Choroid plexus epithelial cell (primary cell): ENCODE data around the gene MARCHF4.
A peak's percentile ranks its signal among the peaks of the same experiment; 100 is the strongest.

Source experiments
- DNase-seq: peaks from one replicate; pipeline ENCODE4 v3.0.0-alpha.2; 2010; ENCODE audit warnings: low read depth
- H3K4me3 ChIP-seq: 2 replicates; pipeline ENCODE4 v1.5.1; 2011; ENCODE audit warnings: low read depth, mild to moderate bottlenecking, control low read depth, low read length, moderate library complexity
- TF ChIP-seq, protein P1 (sequence below): conservative IDR thresholded peaks from 2 replicates; pipeline ENCODE4 v1.5.1; 2011; ENCODE audit warnings: low read depth, mild to moderate bottlenecking, control low read depth, inconsistent platforms, low read length, moderate library complexity

The MARCHF4 gene

DNA sequence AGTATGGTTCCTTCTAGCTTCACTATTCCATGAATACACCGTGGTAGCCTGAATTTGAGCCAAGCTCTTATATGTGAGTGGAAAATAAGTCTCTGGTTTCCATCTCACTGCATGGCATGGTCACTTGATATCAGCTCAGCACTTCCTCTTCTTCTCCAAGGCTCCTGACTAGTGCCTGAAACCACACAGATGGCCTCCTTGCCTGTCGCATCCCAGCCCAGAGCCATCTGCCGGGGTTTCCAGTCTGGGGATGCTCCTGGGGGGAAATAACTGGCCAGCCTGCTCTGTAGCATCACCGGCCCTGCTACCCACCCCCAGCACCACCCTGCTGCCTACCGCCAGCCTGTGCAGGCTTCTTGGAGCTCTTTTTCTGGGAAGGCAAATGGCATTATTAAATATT is 7.7 kb upstream of the MARCHF4 start:
- TF ChIP-seq, protein P1, sequence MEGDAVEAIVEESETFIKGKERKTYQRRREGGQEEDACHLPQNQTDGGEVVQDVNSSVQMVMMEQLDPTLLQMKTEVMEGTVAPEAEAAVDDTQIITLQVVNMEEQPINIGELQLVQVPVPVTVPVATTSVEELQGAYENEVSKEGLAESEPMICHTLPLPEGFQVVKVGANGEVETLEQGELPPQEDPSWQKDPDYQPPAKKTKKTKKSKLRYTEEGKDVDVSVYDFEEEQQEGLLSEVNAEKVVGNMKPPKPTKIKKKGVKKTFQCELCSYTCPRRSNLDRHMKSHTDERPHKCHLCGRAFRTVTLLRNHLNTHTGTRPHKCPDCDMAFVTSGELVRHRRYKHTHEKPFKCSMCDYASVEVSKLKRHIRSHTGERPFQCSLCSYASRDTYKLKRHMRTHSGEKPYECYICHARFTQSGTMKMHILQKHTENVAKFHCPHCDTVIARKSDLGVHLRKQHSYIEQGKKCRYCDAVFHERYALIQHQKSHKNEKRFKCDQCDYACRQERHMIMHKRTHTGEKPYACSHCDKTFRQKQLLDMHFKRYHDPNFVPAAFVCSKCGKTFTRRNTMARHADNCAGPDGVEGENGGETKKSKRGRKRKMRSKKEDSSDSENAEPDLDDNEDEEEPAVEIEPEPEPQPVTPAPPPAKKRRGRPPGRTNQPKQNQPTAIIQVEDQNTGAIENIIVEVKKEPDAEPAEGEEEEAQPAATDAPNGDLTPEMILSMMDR: no peak
- H3K4me3 ChIP-seq: no peak overlapping the region
- no peak for DNase-seq

DNA sequence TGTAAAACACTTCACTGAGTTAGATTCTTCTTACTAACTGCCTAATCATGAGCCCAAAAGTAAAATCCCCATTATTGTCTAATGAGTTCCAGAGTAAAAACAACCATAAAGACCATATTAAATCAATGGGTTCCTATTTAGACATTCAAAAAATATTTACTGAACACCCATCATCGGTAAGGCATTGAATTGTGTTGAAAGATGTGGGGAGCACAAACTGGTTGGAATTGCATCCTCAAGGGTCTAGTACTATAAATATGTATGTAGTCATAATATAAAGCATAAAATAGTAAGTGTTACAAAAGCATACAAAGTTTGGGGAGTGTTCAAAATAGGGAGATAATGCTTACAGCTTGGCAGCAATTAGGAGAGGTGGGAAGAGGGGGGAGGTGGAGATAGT is 3.0 kb upstream of the MARCHF4 start:
- TF ChIP-seq, protein P1: no peak
- no peak for DNase-seq
- no peak overlapping the region for H3K4me3 ChIP-seq

DNA sequence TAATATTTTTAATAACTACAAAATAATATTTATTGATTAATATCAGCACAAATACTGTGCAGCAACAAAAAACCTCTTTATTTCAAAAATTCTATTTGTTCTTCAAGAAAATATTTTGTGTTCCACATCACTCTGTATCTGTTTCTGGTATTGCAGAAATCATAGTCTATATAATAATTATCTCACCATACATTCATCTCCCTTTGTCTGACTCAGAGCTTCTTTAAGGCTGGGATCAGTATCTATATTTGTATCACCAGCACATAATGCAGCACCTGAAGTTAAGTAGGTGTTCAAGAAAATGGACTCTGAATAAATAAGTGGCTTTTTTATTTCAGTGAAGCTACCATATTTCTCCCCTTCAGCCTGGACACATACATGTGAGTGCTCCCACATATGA is 1.6 kb upstream of the MARCHF4 start:
- DNase-seq: no peak
- no peak overlapping the region for H3K4me3 ChIP-seq
- TF ChIP-seq, protein P1: no peak

DNA sequence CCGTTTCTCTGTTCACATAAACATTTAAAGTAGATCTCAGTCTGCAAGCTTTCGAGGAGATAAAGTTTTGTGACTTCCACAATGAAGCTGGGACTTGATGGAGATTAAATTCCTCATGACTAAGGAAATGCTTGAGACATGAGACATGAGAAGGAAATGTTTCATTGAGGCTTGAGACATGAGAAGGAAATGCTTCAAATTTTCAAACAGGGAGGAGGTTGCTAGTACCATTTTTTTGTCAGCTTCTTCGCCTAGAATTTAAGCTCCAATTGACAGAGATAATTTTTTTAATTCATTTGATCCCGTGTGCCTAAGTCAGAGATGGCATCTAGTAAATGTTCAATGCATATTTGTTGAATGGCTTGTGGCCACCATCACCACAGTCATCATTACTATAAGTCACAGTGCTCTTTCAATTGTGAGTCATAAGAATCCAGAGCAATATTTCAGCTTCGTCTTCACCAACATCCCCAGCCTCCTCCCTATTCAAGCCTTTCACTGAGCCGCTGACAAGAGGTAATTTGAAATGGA is 543 bp upstream of the MARCHF4 start:
- TF ChIP-seq, protein P1: no peak
- H3K4me3 ChIP-seq: peak overlapping the region; percentile 58
- DNase-seq: peak; percentile 83

DNA sequence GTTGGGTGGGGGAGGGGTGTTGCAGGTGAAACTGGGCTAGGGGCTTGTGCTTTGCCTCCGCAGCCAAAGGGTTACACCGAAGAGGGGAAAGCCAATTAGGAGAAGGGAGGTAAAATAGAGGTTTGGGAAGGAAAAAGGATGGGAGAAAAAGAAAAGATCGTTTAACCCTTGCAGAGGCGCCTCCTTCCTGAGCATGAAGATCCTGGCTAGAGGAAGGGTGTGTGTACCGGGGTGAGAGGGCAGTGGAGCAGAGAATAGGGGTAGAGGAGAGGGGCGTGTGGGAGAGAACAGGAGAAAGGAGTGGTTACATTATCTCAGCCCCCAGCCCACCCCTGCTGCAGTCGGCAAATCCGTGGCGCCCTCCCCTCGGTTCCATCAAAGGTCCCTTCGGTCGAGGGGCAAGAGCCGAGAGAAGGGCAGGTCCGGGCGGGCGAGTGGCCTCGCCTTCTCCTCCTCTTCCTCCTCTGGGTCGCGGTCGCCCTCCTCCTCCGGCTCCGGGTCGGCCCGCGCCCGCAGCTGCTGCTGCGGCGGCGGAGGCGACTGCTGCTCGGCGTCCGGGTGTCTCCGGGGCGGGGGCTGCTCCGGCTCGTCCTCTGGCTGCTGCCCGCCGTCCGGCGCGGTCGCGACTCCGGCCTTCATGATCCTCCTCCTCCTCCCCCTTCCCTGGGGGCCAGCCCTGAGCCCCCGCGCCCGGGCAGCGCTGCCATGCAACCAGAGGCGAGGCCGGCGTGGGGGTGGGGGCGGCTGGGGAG is 1.1 kb downstream of the MARCHF4 start:
- DNase-seq: no peak
- H3K4me3 ChIP-seq: peak overlapping the region; percentile 58
- TF ChIP-seq, protein P1: no peak

DNA sequence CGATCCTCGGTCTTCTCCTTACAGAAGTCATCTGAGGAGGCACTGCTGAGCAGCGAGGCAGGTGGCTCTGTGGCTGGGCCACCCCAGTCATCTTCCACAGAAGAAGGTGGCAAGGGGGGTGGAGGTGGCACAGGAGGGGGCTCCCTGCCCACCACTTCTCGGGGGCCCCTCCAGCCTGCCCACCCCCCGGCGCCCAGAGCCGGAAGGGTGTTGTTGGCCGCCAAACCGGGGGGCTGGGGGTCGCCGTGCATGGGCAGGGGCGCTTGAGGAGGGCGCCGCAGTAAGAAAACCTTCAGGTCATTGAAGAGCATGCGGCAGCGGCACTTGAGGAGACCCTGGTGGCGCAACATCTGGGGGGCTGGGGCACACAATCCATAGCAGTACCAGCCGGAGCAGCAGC is 2.5 kb downstream of the MARCHF4 start:
- no peak for DNase-seq
- TF ChIP-seq, protein P1: no peak
- no peak overlapping the region for H3K4me3 ChIP-seq
